SK-N-SH (cell line): ENCODE results near the gene HS3ST5.

ENCODE experiments used
- FOXM1 ChIP-seq: IDR thresholded peaks from 2 replicates; pipeline ENCODE4 v1.4.0; 2012; ENCODE audit warnings: low read depth, mild to moderate bottlenecking
- MEF2A ChIP-seq: IDR thresholded peaks from 2 replicates; pipeline ENCODE4 v1.4.0; 2012; ENCODE audit warnings: low read depth, borderline replicate concordance
- RCOR1 ChIP-seq: fragments of 150-350 bp; IDR thresholded peaks from 2 replicates; pipeline ENCODE4 v1.6.1; 2017; ENCODE audit warnings: antibody characterized with exemption, low read length
- USF1 ChIP-seq: IDR thresholded peaks from 2 replicates; pipeline ENCODE4 v1.4.0; 2012; ENCODE audit warnings: low read depth, borderline replicate concordance
- YY1 ChIP-seq: IDR thresholded peaks from 2 replicates; pipeline ENCODE4 v1.4.0; 2012; ENCODE audit warnings: low read depth, mild to moderate bottlenecking
- TF ChIP-seq, protein P1 (sequence below): fragments of 200-600 bp; sonication (generic); IDR thresholded peaks from 2 replicates; pipeline ENCODE4 v1.6.1; 2017; ENCODE audit warnings: antibody characterized with exemption, mild to moderate bottlenecking, moderate library complexity
- TF ChIP-seq, protein P2 (sequence below): IDR thresholded peaks from 2 replicates; pipeline ENCODE4 v1.4.0; 2012; ENCODE audit warnings: low read depth

DNA sequence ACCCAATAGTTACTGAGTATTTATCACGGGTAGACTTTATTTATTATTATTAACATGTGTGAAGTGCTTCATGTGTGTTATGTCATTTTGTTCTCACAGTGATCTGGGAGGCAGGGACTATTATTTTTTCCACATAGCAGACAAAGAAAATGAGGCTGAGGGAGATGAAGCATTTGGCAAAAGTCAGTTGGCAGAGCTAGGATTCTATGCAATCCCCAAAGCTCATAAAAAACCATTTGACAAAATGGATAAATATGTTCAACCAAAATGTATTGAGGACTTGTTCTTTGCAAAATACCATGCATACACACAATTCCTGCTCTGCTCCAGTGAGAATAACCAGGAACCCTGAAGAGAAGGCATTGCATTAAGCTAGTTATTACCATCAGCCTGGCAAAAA, 184.4 kb downstream of the HS3ST5 start:
- TF ChIP-seq USF1 (no peak), MEF2A (no peak), RCOR1 (no peak), YY1 (no peak), FOXM1 (no peak)
- TF ChIP-seq, protein P1, sequence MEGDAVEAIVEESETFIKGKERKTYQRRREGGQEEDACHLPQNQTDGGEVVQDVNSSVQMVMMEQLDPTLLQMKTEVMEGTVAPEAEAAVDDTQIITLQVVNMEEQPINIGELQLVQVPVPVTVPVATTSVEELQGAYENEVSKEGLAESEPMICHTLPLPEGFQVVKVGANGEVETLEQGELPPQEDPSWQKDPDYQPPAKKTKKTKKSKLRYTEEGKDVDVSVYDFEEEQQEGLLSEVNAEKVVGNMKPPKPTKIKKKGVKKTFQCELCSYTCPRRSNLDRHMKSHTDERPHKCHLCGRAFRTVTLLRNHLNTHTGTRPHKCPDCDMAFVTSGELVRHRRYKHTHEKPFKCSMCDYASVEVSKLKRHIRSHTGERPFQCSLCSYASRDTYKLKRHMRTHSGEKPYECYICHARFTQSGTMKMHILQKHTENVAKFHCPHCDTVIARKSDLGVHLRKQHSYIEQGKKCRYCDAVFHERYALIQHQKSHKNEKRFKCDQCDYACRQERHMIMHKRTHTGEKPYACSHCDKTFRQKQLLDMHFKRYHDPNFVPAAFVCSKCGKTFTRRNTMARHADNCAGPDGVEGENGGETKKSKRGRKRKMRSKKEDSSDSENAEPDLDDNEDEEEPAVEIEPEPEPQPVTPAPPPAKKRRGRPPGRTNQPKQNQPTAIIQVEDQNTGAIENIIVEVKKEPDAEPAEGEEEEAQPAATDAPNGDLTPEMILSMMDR = no peak
- TF ChIP-seq, protein P2, sequence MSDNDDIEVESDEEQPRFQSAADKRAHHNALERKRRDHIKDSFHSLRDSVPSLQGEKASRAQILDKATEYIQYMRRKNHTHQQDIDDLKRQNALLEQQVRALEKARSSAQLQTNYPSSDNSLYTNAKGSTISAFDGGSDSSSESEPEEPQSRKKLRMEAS = no peak
